Transverse colon (tissue), 4 donors: ENCODE results near the gene GNPAT. TPM values are rescaled to one million over a fixed set of nuclear protein-coding genes. Genes with fewer than 3 reads are reported as not detected.

Experiments
- DNase-seq: peaks from one replicate; pipeline ENCODE4 v3.0.0-alpha.2; 2019
- H3K27ac ChIP-seq, 4 donors: fragments of 200-600 bp; sonication (generic); 2 replicates each; pipeline ENCODE4 v1.5.1; 2016 to 2018; ENCODE audit warnings: inconsistent platforms in 4 of 4
- H3K27me3 ChIP-seq: fragments of 200-600 bp; sonication (generic); 2 replicates; pipeline ENCODE4 v1.5.1; 2017; ENCODE audit warnings: inconsistent platforms
- H3K36me3 ChIP-seq, 4 donors: fragments of 200-600 bp; sonication (generic); 2 replicates each; pipeline ENCODE4 v1.5.1; 2017 to 2019; ENCODE audit warnings: inconsistent platforms in 4 of 4
- H3K4me1 ChIP-seq, 4 donors: fragments of 200-600 bp; sonication (generic); 2 replicates each; pipeline ENCODE4 v1.5.1; 2017 to 2020; ENCODE audit warnings: inconsistent platforms in 4 of 4
- H3K4me3 ChIP-seq, 4 donors: fragments of 200-600 bp; sonication (generic); 1 replicate in 1 of 4; 2 replicates in 3 of 4; pipeline versions ENCODE4 v1.5.1 to v1.6.1; 2017 to 2019; ENCODE audit warnings: inconsistent platforms in 4 of 4
- H3K9me3 ChIP-seq, 2 donors: fragments of 200-600 bp; sonication (generic); 2 replicates each; pipeline ENCODE4 v1.5.1; 2017 to 2019; ENCODE audit warnings: inconsistent platforms in 2 of 2
- CTCF ChIP-seq, 5 experiments: fragments of 200-600 bp in 3 of 5; fragments of 450-650 bp in 2 of 5; sonication (generic) in 3 of 5; IDR thresholded peaks; 1 replicate in 2 of 5; 2 replicates in 3 of 5; pipeline ENCODE4 v1.5.1; 2016 to 2017; ENCODE audit warnings: antibody characterized with exemption in 5 of 5, inconsistent platforms in 3 of 5, mild to moderate bottlenecking in 2 of 5, moderate library complexity in 1 of 5
- EP300 ChIP-seq: sonication (generic); formaldehyde crosslinking; IDR thresholded peaks from one replicate; pipeline ENCODE4 v1.6.1; 2017; ENCODE audit warnings: antibody characterized with exemption, low read depth
- POLR2A ChIP-seq: fragments of 450-650 bp; IDR thresholded peaks from one replicate; pipeline ENCODE4 v1.6.1; 2016; ENCODE audit warnings: antibody characterized with exemption, mild to moderate bottlenecking, moderate library complexity
- POLR2AphosphoS5 ChIP-seq, 3 donors: sonication (generic); formaldehyde crosslinking; IDR thresholded peaks; one replicate each; pipeline ENCODE4 v1.6.1; 2016; ENCODE audit warnings: antibody characterized with exemption in 3 of 3
- WGBS, 2 donors: methylation state at CpG; one replicate each; pipeline ENCODE4 v1.1.5; 2018; ENCODE audit warnings: low coverage in 1 of 2; 5-methylcytosine and 5-hydroxymethylcytosine counted together
- in situ Hi-C, 4 donors: fragments of 200-750 bp; cut with MboI; loops; one replicate each; pipeline versions ENCODE4 v1.15.0 to v1.15.1; 2017; ENCODE audit warnings: low sequenced_read_pairs in 3 of 4, low pct_ligation_motif_present in 1 of 4, low pct_unique_long_range_greater_than_20kb in 1 of 4
- intact Hi-C: fragments of 100-400 bp; cut with DNase I; formaldehyde crosslinking; loops from one replicate; pipeline ENCODE4 v1.15.1; 2023; ENCODE audit warnings: low total_unique reads
- total RNA-seq, 4 donors: library from RNA; depleted of rRNA; stranded (reverse); fragments of >200 nt; gene quantifications; one replicate each; pipeline ENCODE4 v1.1.0, GENCODE V29; 2016

Gene GNPAT
- 100 to 1,000 TPM in 1 of 4 donors, 10 to 100 TPM in 3; 19.5 to 123 (median 36.8) TPM for total RNA-seq

GRCh38 chr1:231240883-231241735 lies at the start of gene GNPAT:
Gene GNPAT, plus strand, starts transcription at chr1:231241212. Its CDS starts 167 bp downstream, at chr1:231241379.
- DNase-seq = peak; percentile 90
- peaks cover 9 to 46% (median 32%) of the 10 kb centered on the region in 4 donors for H3K4me1 ChIP-seq
- H3K36me3 ChIP-seq = peaks cover 0 to 12% (median 5%) of the 10 kb centered on the region in 4 donors
- H3K27ac ChIP-seq = peak within 1 kb of the TSS; percentile 78 to 92 (median 88)
- peak within 1 kb of the TSS; percentile 48 to 85 (median 76) for H3K4me3 ChIP-seq
- H3K27me3 ChIP-seq = no peaks in the 10 kb centered on the region
- in situ Hi-C loops (no loop called here), intact Hi-C loops (no loop called here)
- WGBS, 2 donors = 1 to 3% methylated on average over 4 to 42 of the region's 51 CpGs
- TF ChIP-seq POLR2A (peak; percentile 91), CTCF (IDR thresholded peaks at IDR 0.05) (no peak), POLR2AphosphoS5 (IDR thresholded peaks at IDR 0.05) (peak; percentile 89 to 96 (median 94))
- no peaks in the 10 kb centered on the region for H3K9me3 ChIP-seq

GRCh38 chr1:231192620-231193163 lies 48.3 kb upstream of the GNPAT start:
- no peak for TF ChIP-seq POLR2A
- no peak for TF ChIP-seq POLR2AphosphoS5 (IDR thresholded peaks at IDR 0.05)
- no peak for TF ChIP-seq EP300
- no peak for TF ChIP-seq CTCF (IDR thresholded peaks at IDR 0.05)
- Histone ChIP-seq H3K27ac (no peak overlapping the region), H3K27me3 (peaks cover 9% of the 10 kb centered on the region), H3K9me3 (no peaks in the 10 kb centered on the region), H3K4me3 (no peak overlapping the region), H3K4me1 (peaks cover 0 to 6% (median 4%) of the 10 kb centered on the region in 4 donors), H3K36me3 (no peaks in the 10 kb centered on the region)
- 53% methylated on average over 12 of the region's 12 CpGs; no CpG with 5 or more reads in 1 of the 2 donors for WGBS, 2 donors
- DNase-seq = peak; percentile 23
- in situ Hi-C loops (no loop called here), intact Hi-C loops (no loop called here)

GRCh38 chr1:231193710-231194340 lies 47.2 kb upstream of the GNPAT start:
- DNase-seq = no peak
- in situ Hi-C loops = no loop called here
- H3K4me1 ChIP-seq = peaks cover 0 to 6% (median 4%) of the 10 kb centered on the region in 4 donors
- H3K4me3 ChIP-seq = no peak overlapping the region
- H3K27ac ChIP-seq = no peak overlapping the region
- no peaks in the 10 kb centered on the region for H3K36me3 ChIP-seq
- peaks cover 5% of the 10 kb centered on the region for H3K27me3 ChIP-seq
- no peak for TF ChIP-seq EP300
- no peak for TF ChIP-seq POLR2A
- no peak for TF ChIP-seq CTCF (IDR thresholded peaks at IDR 0.05)
- TF ChIP-seq POLR2AphosphoS5 (IDR thresholded peaks at IDR 0.05) = no peak
- WGBS, 2 donors = 76% methylated on average over 10 of the region's 10 CpGs; no CpG with 5 or more reads in 1 of the 2 donors
- intact Hi-C loops = no loop called here
- no peaks in the 10 kb centered on the region for H3K9me3 ChIP-seq

GRCh38 chr1:231194476-231194842 lies 46.6 kb upstream of the GNPAT start:
- Histone ChIP-seq H3K27me3 (peaks cover 5% of the 10 kb centered on the region), H3K4me3 (no peak overlapping the region), H3K4me1 (peaks cover 0 to 6% (median 4%) of the 10 kb centered on the region in 4 donors), H3K36me3 (no peaks in the 10 kb centered on the region), H3K9me3 (no peaks in the 10 kb centered on the region), H3K27ac (no peak overlapping the region)
- WGBS, 2 donors = 57 to 67% methylated on average over 1 to 2 of the region's 2 CpGs
- intact Hi-C loops = no loop called here
- in situ Hi-C loops = no loop called here
- no peak for DNase-seq
- TF ChIP-seq POLR2A = no peak
